Measurements from ENCODE around the gene ZNF135. TPM values are rescaled to one million over a fixed set of nuclear protein-coding genes. Genes with fewer than 3 reads are reported as not detected.

Gene ZNF135
- total RNA-seq, 1 experiment from 2014 or later = not detected

GRCh38 chr19:58091251-58091995, 32.3 kb downstream of the ZNF135 start:
- no peak for DNase-seq (ENCODE audit: low read depth)

DNA sequence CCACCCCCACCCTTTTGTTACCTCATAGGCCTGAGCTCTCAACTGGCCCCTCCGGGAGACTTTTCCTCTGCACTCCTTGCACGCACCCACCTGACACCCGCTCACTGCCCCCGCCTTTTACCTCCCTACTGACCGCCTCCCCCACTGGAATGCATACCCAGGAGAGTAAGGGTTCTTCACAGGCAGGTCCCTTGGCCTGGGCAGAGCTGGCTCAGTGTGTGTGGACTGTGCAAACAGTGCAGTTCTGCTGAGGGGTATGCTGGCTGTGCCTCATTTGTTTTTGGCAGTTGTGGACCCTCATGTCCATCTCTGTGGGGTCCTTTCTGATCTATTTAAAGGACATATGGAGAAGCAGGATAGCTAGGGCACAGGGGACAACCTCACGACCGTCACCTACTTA, 34.0 kb downstream of the ZNF135 start:
- no peak for DNase-seq (ENCODE audit: low read depth)

- DNase-seq (ENCODE audit: low read depth) = no peak
Observed at GRCh38 chr19:58095328-58095727, 36.2 kb downstream of the ZNF135 start.

DNA sequence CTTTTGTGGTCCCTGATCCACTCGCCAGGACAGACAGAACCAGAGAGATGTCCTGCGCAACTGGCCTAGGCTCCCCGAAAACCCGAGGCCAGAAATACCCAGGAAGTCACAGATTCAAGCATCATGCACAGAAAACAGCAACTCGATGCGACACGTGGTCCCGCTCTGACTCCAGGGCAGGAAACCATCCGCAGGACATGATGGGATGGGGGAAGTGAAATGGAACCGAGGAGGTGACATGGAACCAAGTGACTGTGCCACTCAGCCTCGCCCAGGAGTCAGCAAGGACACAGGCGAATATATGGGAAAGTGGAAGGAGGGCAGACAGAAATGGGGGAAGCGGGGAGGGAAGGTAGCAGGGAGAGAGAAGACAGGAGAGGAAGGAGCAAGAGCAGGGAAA, 37.8 kb downstream of the ZNF135 start:
- DNase-seq (ENCODE audit: low read depth) = no peak

DNA sequence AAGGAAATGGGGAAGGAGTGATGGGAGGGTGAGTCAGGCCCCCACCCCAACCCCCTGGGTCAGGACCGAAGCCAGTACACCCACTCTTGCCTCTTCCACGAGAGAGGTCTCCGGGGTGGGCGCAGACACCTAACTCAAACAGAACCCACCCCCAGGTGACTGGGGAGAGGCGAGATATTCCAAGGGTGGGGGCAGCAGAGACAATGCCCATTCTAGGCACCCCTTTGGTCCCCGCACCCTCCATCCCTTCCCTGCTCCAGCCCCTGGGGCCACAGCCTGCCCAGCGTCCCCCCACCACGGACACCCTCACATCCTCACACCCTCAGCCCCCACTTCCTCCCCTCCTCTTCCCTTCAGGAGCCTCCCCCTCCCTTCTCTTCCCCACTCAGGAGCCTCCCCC, 38.3 kb downstream of the ZNF135 start:
- DNase-seq (ENCODE audit: low read depth) = no peak

DNA sequence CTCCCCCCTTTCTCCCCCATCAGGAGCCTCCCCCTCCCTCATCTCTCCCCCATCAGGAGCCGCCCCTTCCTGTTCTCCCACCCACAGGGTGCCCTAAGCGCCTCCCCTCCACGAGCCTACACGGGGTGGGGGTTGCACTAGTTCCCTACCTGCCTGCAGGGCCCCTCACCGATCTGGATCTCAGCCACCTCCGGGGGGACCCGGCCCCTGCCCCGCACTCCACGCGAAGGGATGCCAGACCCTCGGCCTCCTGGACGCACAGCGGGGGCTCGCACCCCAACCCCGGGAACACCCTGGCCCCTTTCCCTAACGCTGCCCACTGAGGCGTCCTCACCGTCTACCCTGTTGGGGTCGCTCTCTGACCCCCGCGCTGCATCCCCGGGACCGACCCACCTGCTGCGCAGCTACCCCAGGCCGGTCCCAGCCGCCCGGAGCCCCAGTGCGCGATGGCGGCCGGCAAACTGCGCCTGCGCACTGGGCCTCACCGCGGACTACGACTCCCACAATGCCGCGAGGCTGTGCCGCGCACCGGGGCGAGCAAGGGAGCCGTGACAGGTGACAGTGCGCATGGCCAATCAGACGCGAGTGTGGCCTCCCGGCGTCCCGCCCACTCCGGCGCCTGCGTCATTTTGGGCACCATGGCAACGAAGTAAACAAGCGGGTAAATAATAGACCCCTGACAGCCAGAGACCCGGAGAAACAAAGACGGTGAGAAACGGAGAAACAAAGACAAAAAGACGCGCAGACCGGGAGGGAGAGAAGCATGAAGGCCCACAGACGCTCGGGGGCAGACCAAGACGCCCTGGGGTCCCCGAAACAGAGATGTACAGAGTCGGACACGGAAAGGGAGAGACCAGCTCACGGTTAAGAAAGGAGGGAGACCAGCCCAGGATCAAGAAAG, 38.9 kb downstream of the ZNF135 start, which contains the start of gene ZSCAN18:
ZSCAN18 (minus strand) TSS at position 451 of the 901 bp plus-strand sequence. CDS start 7,964 bp downstream, outside the sequence.
- DNase-seq (ENCODE audit: low read depth) = peak; percentile 19

GRCh38 chr19:58098682-58098998, 39.6 kb downstream of the ZNF135 start:
- no peak for DNase-seq (ENCODE audit: low read depth)

DNA sequence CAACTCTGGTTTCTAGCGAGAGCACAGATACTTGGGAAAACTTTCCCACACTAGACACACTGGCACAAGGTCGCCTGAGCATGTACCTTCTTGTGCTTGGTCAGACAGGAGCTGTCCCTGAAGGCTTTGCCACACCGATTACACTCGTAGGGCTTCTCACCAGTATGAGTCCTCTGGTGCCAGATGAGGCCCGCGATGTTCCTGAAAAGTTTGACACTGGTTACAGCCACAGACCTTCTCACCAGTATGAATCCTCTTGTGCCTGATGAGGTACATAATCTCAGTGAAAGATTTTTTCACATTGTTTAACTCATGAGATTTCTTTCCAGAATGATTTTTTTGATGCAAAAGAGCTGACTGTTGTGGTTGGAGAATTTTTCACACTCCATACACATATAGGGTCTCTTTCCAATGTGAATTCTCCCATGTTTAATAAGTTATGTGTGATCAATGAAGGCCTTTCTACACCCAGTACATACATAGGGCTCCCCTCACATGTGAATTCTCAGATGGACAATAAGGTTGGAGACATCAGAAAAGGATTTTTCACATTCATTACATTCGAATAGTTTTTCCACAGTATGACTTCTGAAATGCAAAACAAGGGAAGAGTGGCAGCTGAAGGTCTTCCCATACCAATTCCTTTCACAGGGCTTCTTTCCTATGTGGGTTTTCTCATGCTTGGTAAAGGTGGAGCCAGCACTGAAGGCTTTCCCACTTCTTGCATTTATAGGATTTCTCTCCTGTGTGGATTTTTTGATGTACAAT, 48.9 kb downstream of the ZNF135 start:
- no peak for DNase-seq (ENCODE audit: low read depth)

- DNase-seq (ENCODE audit: low read depth) = no peak
Observed at GRCh38 chr19:58108546-58108817, 49.4 kb downstream of the ZNF135 start.

DNA sequence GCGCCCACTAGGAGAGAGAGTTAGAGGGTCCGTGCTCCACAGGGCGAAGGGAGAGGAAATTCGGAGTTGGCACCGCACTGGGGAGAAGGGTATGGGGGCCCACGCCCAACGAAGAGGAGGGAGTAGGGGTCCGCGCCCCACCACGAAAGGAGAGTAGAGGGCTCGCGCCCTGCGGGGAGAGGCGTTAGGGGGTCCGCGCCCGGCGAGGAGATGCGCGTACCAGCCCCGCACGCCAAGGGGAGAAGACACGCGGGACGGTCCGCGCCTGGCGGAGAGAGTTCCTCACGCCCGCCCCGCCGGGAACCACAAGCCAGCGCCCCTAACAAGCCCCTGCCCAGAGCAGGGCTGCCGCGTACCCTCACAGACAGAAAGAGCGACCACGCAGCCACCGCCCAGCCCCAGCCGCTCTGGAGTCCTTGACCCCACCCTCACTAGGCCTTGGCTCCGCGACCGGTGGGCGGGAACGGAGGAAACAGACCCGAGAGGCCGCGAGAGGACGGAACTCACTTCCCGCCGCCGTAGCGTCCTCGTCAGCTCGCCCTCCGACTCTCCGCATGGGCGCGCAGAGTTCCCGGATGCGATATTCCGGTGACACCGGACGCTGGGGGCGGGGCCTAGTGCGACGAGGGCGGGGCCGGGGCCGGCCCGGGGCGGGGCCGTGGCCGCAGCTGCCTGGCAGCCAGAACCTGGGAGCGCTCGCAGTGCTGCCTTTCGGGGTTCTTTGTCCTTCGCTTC, 58.9 kb downstream of the ZNF135 start:
- no peak for DNase-seq (ENCODE audit: low read depth)

GRCh38 chr19:58118979-58119733, 60.1 kb downstream of the ZNF135 start:
- DNase-seq (ENCODE audit: low read depth) = no peak

Other genes starting within 250 kb of the ZNF135 start
- gene ZNF552, start 244.4 kb upstream of the ZNF135 start, total RNA-seq (2014; rRNA removed; shearing (Covaris generic)) = 6.7 and 8.0 TPM in 2 replicates
- 21.8 and 23.5 TPM in 2 replicates for gene ZNF587B, start 229.0 kb upstream of the ZNF135 start, total RNA-seq (2014; rRNA removed; shearing (Covaris generic))
- gene ZNF587, start 209.4 kb upstream of the ZNF135 start, total RNA-seq (2014; rRNA removed; shearing (Covaris generic)) = 8.1 and 8.2 TPM in 2 replicates
- 0.53 and 0.80 TPM in 2 replicates for gene ZNF814, start 170.2 kb upstream of the ZNF135 start, total RNA-seq (2014; rRNA removed; shearing (Covaris generic))
- gene ZNF417, start 142.7 kb upstream of the ZNF135 start, total RNA-seq (2014; rRNA removed; shearing (Covaris generic)) = 5.4 and 6.7 TPM in 2 replicates
- gene ZNF418, start 123.9 kb upstream of the ZNF135 start, total RNA-seq (2014; rRNA removed; shearing (Covaris generic)) = 0.03 TPM in 1 of 2 replicates, not detected in the other
- gene ZNF256, start 111.6 kb upstream of the ZNF135 start, total RNA-seq (2014; rRNA removed; shearing (Covaris generic)) = 5.0 and 5.4 TPM in 2 replicates
- gene C19orf18, start 84.7 kb upstream of the ZNF135 start, total RNA-seq (2014; rRNA removed; shearing (Covaris generic)) = not detected in 2 replicates
- 6.8 and 16.9 TPM in 2 replicates for gene ZNF606, start 56.5 kb upstream of the ZNF135 start, total RNA-seq (2014; rRNA removed; shearing (Covaris generic))
- gene ZSCAN1, start 25.3 kb upstream of the ZNF135 start, total RNA-seq (2014; rRNA removed; shearing (Covaris generic)) = not detected in 2 replicates
- 0.30 and 0.71 TPM in 2 replicates for gene ZSCAN18, start 38.9 kb downstream of the ZNF135 start, total RNA-seq (2014; rRNA removed; shearing (Covaris generic))
- gene ZNF329, start 91.5 kb downstream of the ZNF135 start, total RNA-seq (2014; rRNA removed; shearing (Covaris generic)) = 7.1 and 9.0 TPM in 2 replicates
- gene ZNF274, start 123.8 kb downstream of the ZNF135 start, total RNA-seq (2014; rRNA removed; shearing (Covaris generic)) = 27.6 and 28.4 TPM in 2 replicates
- gene ZNF544, start 169.6 kb downstream of the ZNF135 start, total RNA-seq (2014; rRNA removed; shearing (Covaris generic)) = 36.6 and 62.3 TPM in 2 replicates
- gene ZNF8, start 219.7 kb downstream of the ZNF135 start, total RNA-seq (2014; rRNA removed; shearing (Covaris generic)) = 3.1 TPM in 2 replicates
- gene ERVK3-1, start 246.1 kb downstream of the ZNF135 start, total RNA-seq (2014; rRNA removed; shearing (Covaris generic)) = 78.6 and 105 TPM in 2 replicates

Measured in HT1080 (cell line).